ENCODE data around the gene NUP37.
"Not testable (repeated sequence)": the region's sequence is repeated elsewhere in the genome, so short reads cannot be mapped to it uniquely, and the experiment has no call there.

NUP37 gene

DNA sequence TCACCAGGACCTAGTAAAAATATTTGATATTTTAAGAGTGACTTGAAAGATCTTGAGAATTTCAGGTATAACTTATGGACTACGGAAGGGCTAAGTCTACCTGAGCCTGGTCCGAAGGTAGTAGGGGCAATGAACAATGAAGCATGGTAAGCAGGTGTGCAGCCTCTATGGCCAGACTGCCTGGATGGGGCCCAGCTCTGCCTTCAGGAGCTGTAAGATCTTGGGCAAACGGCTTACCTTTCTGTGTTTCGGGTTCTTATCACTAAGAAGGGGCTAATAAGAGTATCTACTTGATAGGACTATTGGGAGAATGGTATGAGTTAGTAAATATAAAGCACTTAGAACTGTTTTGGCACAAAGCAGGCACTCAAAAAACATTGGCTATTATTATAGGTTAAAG lies 39.1 kb downstream of the NUP37 start:
- no peak for ATAC-seq (ENCODE audit: low read depth)
- DNase-seq (ENCODE audit: low spot score) = no peak
- no peak overlapping the region for H3K4me3 ChIP-seq (ENCODE audit: severe bottlenecking)
- TF ChIP-seq, protein P1, sequence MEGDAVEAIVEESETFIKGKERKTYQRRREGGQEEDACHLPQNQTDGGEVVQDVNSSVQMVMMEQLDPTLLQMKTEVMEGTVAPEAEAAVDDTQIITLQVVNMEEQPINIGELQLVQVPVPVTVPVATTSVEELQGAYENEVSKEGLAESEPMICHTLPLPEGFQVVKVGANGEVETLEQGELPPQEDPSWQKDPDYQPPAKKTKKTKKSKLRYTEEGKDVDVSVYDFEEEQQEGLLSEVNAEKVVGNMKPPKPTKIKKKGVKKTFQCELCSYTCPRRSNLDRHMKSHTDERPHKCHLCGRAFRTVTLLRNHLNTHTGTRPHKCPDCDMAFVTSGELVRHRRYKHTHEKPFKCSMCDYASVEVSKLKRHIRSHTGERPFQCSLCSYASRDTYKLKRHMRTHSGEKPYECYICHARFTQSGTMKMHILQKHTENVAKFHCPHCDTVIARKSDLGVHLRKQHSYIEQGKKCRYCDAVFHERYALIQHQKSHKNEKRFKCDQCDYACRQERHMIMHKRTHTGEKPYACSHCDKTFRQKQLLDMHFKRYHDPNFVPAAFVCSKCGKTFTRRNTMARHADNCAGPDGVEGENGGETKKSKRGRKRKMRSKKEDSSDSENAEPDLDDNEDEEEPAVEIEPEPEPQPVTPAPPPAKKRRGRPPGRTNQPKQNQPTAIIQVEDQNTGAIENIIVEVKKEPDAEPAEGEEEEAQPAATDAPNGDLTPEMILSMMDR (IDR thresholded peaks at IDR 0.05; ENCODE audit: poor library complexity, severe bottlenecking) = no peak
- no peak overlapping the region for H3K27ac ChIP-seq (ENCODE audit: poor library complexity, severe bottlenecking)
- no peaks in the 10 kb centered on the region for H3K9me3 ChIP-seq (ENCODE audit: severe bottlenecking)
- no peaks in the 10 kb centered on the region for H3K4me1 ChIP-seq (ENCODE audit: insufficient read depth, poor library complexity, severe bottlenecking)
- H3K36me3 ChIP-seq (ENCODE audit: low read depth) = peaks cover 87% of the 10 kb centered on the region
- H3K27me3 ChIP-seq (ENCODE audit: insufficient read depth, poor library complexity, severe bottlenecking) = no peaks in the 10 kb centered on the region

DNA sequence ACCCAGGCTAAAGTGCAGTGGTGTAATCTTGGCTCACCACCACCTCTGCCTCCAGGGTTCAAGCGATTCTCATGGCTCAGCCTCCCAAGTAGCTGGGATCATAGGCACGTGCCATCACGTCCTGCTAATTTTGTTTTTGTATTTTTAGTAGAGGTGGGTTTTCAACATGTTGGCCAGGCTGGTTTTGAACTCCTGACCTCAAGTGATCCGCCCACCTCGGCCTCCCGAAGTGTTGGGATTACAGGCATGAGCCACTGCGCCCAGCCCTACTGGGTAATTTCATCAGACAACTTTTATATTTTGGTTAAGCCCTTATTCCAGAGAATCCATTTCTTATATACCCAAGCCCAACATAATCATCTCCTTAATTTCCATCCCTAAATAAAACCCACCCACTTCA lies 47.8 kb downstream of the NUP37 start:
- H3K4me3 ChIP-seq (ENCODE audit: severe bottlenecking); DNase-seq (ENCODE audit: low spot score); H3K9me3 ChIP-seq (ENCODE audit: severe bottlenecking); H3K27ac ChIP-seq (ENCODE audit: poor library complexity, severe bottlenecking); H3K4me1 ChIP-seq (ENCODE audit: insufficient read depth, poor library complexity, severe bottlenecking); H3K27me3 ChIP-seq (ENCODE audit: insufficient read depth, poor library complexity, severe bottlenecking); ATAC-seq (ENCODE audit: low read depth): not testable (repeated sequence)
- peaks cover 36% of the 10 kb centered on the region for H3K36me3 ChIP-seq (ENCODE audit: low read depth)

DNA sequence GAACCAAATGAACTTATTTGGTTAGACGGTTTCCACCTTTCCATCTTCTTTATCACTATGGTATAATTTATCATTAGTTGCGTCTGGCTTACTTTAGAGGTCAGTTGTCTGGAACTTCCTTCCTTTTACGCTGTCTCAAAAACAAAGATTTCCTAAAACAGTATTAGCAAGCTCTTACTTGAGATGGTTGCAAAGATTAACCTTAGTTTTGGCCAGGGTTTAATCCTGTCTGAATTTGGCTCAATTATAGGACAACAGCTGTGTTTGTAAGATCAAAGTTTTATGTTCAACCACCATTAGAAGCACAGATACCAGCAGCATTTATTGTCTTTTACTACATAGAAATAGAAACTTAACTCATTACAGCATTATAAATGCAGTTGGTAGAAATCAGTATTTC lies 50.2 kb downstream of the NUP37 start:
- no peak for DNase-seq (ENCODE audit: low spot score)
- ATAC-seq (ENCODE audit: low read depth) = no peak
- Histone ChIP-seq H3K36me3 (ENCODE audit: low read depth) (peaks cover 17% of the 10 kb centered on the region), H3K4me3 (ENCODE audit: severe bottlenecking) (no peak overlapping the region), H3K27ac (ENCODE audit: poor library complexity, severe bottlenecking) (no peak overlapping the region), H3K27me3 (ENCODE audit: insufficient read depth, poor library complexity, severe bottlenecking) (no peaks in the 10 kb centered on the region), H3K9me3 (ENCODE audit: severe bottlenecking) (no peaks in the 10 kb centered on the region), H3K4me1 (ENCODE audit: insufficient read depth, poor library complexity, severe bottlenecking) (no peaks in the 10 kb centered on the region)
- TF ChIP-seq, protein P1 (IDR thresholded peaks at IDR 0.05; ENCODE audit: poor library complexity, severe bottlenecking) = no peak

DNA sequence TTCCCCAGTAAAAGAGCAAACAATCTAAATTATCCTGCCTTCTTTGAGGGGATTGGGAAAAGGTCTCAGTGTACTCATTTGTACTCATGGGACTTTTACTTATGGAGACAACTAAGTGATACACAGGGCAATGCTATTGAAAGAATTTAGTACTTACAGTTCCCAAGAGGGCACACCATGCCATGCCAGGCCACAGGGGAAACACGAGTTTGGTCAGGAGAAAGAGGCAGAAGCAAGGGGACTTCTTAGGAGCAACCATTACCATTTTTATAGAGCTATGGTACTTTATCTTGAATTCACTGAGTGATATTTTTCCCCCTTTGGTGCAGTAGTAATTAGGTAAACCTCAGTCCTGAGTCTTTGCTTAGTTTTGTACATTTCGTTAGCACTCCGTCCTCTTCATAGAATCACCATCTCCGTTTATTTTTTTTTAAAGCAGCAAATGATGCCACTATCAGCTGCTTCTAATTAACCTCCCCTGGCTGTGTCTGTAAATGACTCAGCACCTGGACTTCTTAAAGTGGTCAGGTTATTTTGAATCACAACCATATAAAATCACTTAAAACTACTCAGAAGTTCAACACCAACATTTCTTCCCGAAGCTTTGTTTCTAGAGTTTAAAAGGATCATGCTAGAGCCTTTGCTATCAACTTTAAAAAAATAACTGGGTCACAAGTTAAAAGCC lies 52.2 kb downstream of the NUP37 start:
- Histone ChIP-seq H3K27me3 (ENCODE audit: insufficient read depth, poor library complexity, severe bottlenecking) (no peaks in the 10 kb centered on the region), H3K9me3 (ENCODE audit: severe bottlenecking) (no peaks in the 10 kb centered on the region), H3K4me1 (ENCODE audit: insufficient read depth, poor library complexity, severe bottlenecking) (no peaks in the 10 kb centered on the region), H3K4me3 (ENCODE audit: severe bottlenecking) (no peak overlapping the region), H3K36me3 (ENCODE audit: low read depth) (no peaks in the 10 kb centered on the region), H3K27ac (ENCODE audit: poor library complexity, severe bottlenecking) (no peak overlapping the region)
- no peak for ATAC-seq (ENCODE audit: low read depth)
- TF ChIP-seq, protein P1 (IDR thresholded peaks at IDR 0.05; ENCODE audit: poor library complexity, severe bottlenecking) = no peak
- DNase-seq (ENCODE audit: low spot score) = no peak

DNA sequence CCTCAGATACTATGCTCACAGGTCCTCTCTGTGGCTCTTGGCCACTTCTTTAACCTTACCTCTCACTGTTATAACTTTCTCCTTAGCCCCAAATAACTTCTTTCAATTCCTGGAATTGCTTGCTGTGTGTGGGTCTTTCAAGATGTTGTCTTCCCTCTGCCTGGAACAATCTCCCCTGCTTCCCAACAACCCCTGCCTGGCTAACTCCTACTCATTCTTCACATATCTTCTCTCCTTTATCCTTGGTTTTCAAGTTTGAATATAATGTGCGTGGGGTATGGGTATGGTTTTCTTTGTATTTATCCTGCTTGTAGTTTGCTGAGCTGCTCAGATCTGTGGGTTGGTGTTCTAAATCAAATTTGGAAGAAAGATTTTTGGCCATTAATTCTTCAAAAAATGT lies 55.4 kb downstream of the NUP37 start:
- Histone ChIP-seq H3K4me1 (ENCODE audit: insufficient read depth, poor library complexity, severe bottlenecking) (no peaks in the 10 kb centered on the region), H3K27me3 (ENCODE audit: insufficient read depth, poor library complexity, severe bottlenecking) (no peaks in the 10 kb centered on the region), H3K4me3 (ENCODE audit: severe bottlenecking) (no peak overlapping the region), H3K9me3 (ENCODE audit: severe bottlenecking) (no peaks in the 10 kb centered on the region), H3K27ac (ENCODE audit: poor library complexity, severe bottlenecking) (no peak overlapping the region), H3K36me3 (ENCODE audit: low read depth) (peaks cover 6% of the 10 kb centered on the region)
- ATAC-seq (ENCODE audit: low read depth) (no peak), DNase-seq (ENCODE audit: low spot score) (no peak)
- TF ChIP-seq, protein P1 (IDR thresholded peaks at IDR 0.05; ENCODE audit: poor library complexity, severe bottlenecking) = no peak
